Neural cell (in vitro differentiated cells): Measurements from ENCODE around the gene THEM5. TPM values are rescaled to one million over a fixed set of nuclear protein-coding genes. Genes with fewer than 3 reads are reported as not detected.

Experiments
- H2AFZ ChIP-seq: fragments of 200-600, 300-800 bp; sonication (generic), shearing (Covaris generic); 2 replicates; pipeline ENCODE4 v1.6.0; 2014; ENCODE audit warnings: low read depth, mild to moderate bottlenecking, antibody characterized with exemption, low read length, moderate library complexity
- H3F3A ChIP-seq: fragments of 200-600 bp; shearing (Covaris generic); 2 replicates; pipeline ENCODE4 v1.6.1; 2016; ENCODE audit warnings: mild to moderate bottlenecking, moderate library complexity, mixed read lengths, antibody characterized with exemption, low read length; ENCODE audit not compliant: insufficient read depth, poor library complexity, severe bottlenecking
- H3K27ac ChIP-seq: fragments of 200-600, 300-800 bp; sonication (generic), shearing (Covaris generic); 2 replicates; pipeline ENCODE4 v1.5.1; 2014; ENCODE audit warnings: mild to moderate bottlenecking, low read length, moderate library complexity
- H3K27me3 ChIP-seq: fragments of 300-800, 200-600 bp; sonication (generic), shearing (Covaris generic); 2 replicates; pipeline ENCODE4 v1.6.0; 2014; ENCODE audit warnings: mild to moderate bottlenecking, low read depth, low read length, moderate library complexity; ENCODE audit not compliant: insufficient read depth
- H3K36me3 ChIP-seq: fragments of 300-800, 200-600 bp; sonication (generic), shearing (Covaris generic); 2 replicates; pipeline ENCODE4 v1.5.1; 2014; ENCODE audit warnings: mild to moderate bottlenecking, antibody characterized with exemption, low read length, moderate library complexity; ENCODE audit not compliant: insufficient read depth
- H3K4me2 ChIP-seq: fragments of 300-800, 200-600 bp; sonication (generic), shearing (Covaris generic); 2 replicates; pipeline ENCODE4 v1.6.0; 2014; ENCODE audit warnings: mild to moderate bottlenecking, low read length
- H3K4me3 ChIP-seq: fragments of 300-800, 200-600 bp; sonication (generic), shearing (Covaris generic); 2 replicates; pipeline ENCODE4 v1.5.1; 2014; ENCODE audit warnings: mild to moderate bottlenecking, low read length, moderate library complexity
- H3K79me2 ChIP-seq: fragments of 200-600 bp; shearing (Covaris generic); replicated peaks from 2 replicates; pipeline ENCODE4 v1.6.0; 2014; ENCODE audit warnings: mild to moderate bottlenecking, low read length, moderate library complexity; ENCODE audit not compliant: insufficient read depth
- H3K9ac ChIP-seq: fragments of 300-800, 200-600 bp; sonication (generic), shearing (Covaris generic); 2 replicates; pipeline ENCODE4 v1.6.1; 2016; ENCODE audit warnings: mild to moderate bottlenecking, low read length, mixed read lengths
- H3K9me2 ChIP-seq: fragments of 200-600 bp; shearing (Covaris generic); 2 replicates; pipeline ENCODE4 v1.6.1; 2016; ENCODE audit warnings: mild to moderate bottlenecking, low read length, mixed read lengths; ENCODE audit not compliant: insufficient read depth
- H3K9me3 ChIP-seq: fragments of 200-600, 300-800 bp; sonication (generic), shearing (Covaris generic); 2 replicates; pipeline ENCODE4 v1.6.1; 2016; ENCODE audit warnings: mild to moderate bottlenecking, mixed run types, low read length, moderate library complexity, mixed read lengths
- H4K20me1 ChIP-seq: fragments of 200-600 bp; shearing (Covaris generic); 2 replicates; pipeline ENCODE4 v1.6.1; 2016; ENCODE audit warnings: mild to moderate bottlenecking, mixed run types; ENCODE audit not compliant: insufficient read depth
- CTCF ChIP-seq: fragments of 450-650 bp; IDR thresholded peaks from 2 replicates; pipeline ENCODE4 v1.5.1; 2014; ENCODE audit warnings: antibody characterized with exemption, mild to moderate bottlenecking, moderate library complexity; ENCODE audit not compliant: poor library complexity, severe bottlenecking
- EP300 ChIP-seq: fragments of 450-650 bp; conservative IDR thresholded peaks from 2 replicates; pipeline ENCODE4 v1.6.1; 2014; ENCODE audit warnings: antibody characterized with exemption, mild to moderate bottlenecking, moderate library complexity; ENCODE audit not compliant: poor library complexity, severe bottlenecking
- EZH2 ChIP-seq: fragments of 200-600, 300-800 bp; shearing (Covaris generic), sonication (generic); IDR thresholded peaks from 2 replicates; pipeline ENCODE4 v1.6.1; 2014; ENCODE audit warnings: antibody characterized with exemption, low read length, borderline replicate concordance, mild to moderate bottlenecking; ENCODE audit not compliant: insufficient read depth, poor library complexity, severe bottlenecking
- MXI1 ChIP-seq: fragments of 450-650 bp; conservative IDR thresholded peaks from 2 replicates; pipeline ENCODE4 v1.6.1; 2014; ENCODE audit warnings: antibody characterized with exemption, mild to moderate bottlenecking; ENCODE audit not compliant: poor library complexity, severe bottlenecking
- POLR2AphosphoS5 ChIP-seq: IDR thresholded peaks from 2 replicates; pipeline ENCODE4 v1.6.1; 2012
- RAD21 ChIP-seq: fragments of 450-650 bp; conservative IDR thresholded peaks from 2 replicates; pipeline ENCODE4 v1.6.1; 2014; ENCODE audit warnings: antibody characterized with exemption, mild to moderate bottlenecking, moderate library complexity
- REST ChIP-seq: IDR thresholded peaks from 2 replicates; pipeline ENCODE4 v1.6.1; 2012; ENCODE audit warnings: borderline replicate concordance
- SMC3 ChIP-seq: fragments of 450-650 bp; conservative IDR thresholded peaks from 2 replicates; pipeline ENCODE4 v1.6.1; 2014; ENCODE audit warnings: antibody characterized with exemption, mild to moderate bottlenecking, moderate library complexity; ENCODE audit not compliant: poor library complexity
- TAF1 ChIP-seq: IDR thresholded peaks from 2 replicates; pipeline ENCODE4 v1.6.1; 2012; ENCODE audit warnings: low read depth
- polyA plus RNA-seq: library from polyadenylated mRNA; depleted of rRNA; stranded (reverse); fragments of >200 nt; gene quantifications from 2 replicates; pipeline ENCODE4 v1.2.3, GENCODE V29; 2014

THEM5 gene
- polyA plus RNA-seq, 1 donor from 2014 or later, result not detected

- no peak overlapping the region for H3K9ac ChIP-seq
- no peaks in the 10 kb centered on the region for H3K79me2 ChIP-seq
- no peaks in the 10 kb centered on the region for H3K27me3 ChIP-seq
- TF ChIP-seq POLR2AphosphoS5 (no peak), REST (no peak)
- H4K20me1 ChIP-seq, result no peaks in the 10 kb centered on the region
- no peaks in the 10 kb centered on the region for H3K36me3 ChIP-seq
- H3K9me2 ChIP-seq, result no peaks in the 10 kb centered on the region
- no peak overlapping the region for H2AFZ ChIP-seq
- no peak overlapping the region for H3K4me2 ChIP-seq
- H3K9me3 ChIP-seq, result no peaks in the 10 kb centered on the region
- H3K4me3 ChIP-seq, result no peak overlapping the region
- H3F3A ChIP-seq, result no peaks in the 10 kb centered on the region
- no peak overlapping the region for H3K27ac ChIP-seq
Observed at GRCh38 chr1:151868486-151868885, 15.0 kb upstream of the THEM5 start.

- H2AFZ ChIP-seq, result no peak overlapping the region
- no peak overlapping the region for H3K4me3 ChIP-seq
- no peaks in the 10 kb centered on the region for H3K36me3 ChIP-seq
- H4K20me1 ChIP-seq, result no peaks in the 10 kb centered on the region
- H3K79me2 ChIP-seq, result no peaks in the 10 kb centered on the region
- H3K4me2 ChIP-seq, result no peak overlapping the region
- H3K9me2 ChIP-seq, result no peaks in the 10 kb centered on the region
- no peak overlapping the region for H3K9ac ChIP-seq
- no peaks in the 10 kb centered on the region for H3K9me3 ChIP-seq
- H3F3A ChIP-seq, result no peaks in the 10 kb centered on the region
- no peak for TF ChIP-seq MXI1
- TF ChIP-seq REST, result no peak
- no peak for TF ChIP-seq CTCF
- no peak for TF ChIP-seq RAD21
- TF ChIP-seq TAF1, result no peak
- no peak for TF ChIP-seq EP300
- TF ChIP-seq SMC3, result no peak
- TF ChIP-seq EZH2, result no peak
- H3K27me3 ChIP-seq, result no peaks in the 10 kb centered on the region
- H3K27ac ChIP-seq, result no peak overlapping the region
Observed at GRCh38 chr1:151867765-151868411, 14.4 kb upstream of the THEM5 start.
